IMR-90 (cell line): Measurements from ENCODE around the gene C16orf96. TPM values are rescaled to one million over a fixed set of nuclear protein-coding genes. Genes with fewer than 3 reads are reported as not detected.

Source experiments
- ATAC-seq: fragments of 200-7000 bp; cut with Tn5 transposase; 2 replicates; pipeline ENCODE4 v1.9.1; 2020; ENCODE audit warnings: low read depth, mild to moderate bottlenecking, moderate library complexity
- BruUV-seq: library from RNA; stranded (reverse); fragments of 400-500 nt; replicated peaks from 2 replicates; lab custom pipeline; 2021; lab: Mats Ljungman, UMichigan
- CTCF ChIA-PET: fragments of 300-600 bp; formaldehyde crosslinking; extraction: SDS; loops from one replicate; lab custom pipeline; 2021; ENCODE audit warnings: antibody characterized with exemption; lab: Yijun Ruan, JAX
- POLR2A ChIA-PET: fragments of 300-600 bp; sonication (Branson Sonifier 250); formaldehyde crosslinking; loops from one replicate; lab custom pipeline; 2022; ENCODE audit warnings: antibody characterized with exemption; ENCODE audit not compliant: unreplicated experiment; lab: Charles Lee
- DNase-seq: peaks from one replicate; pipeline ENCODE4 v3.0.0; 2013
- H2AFZ ChIP-seq: replicated peaks from 2 replicates; pipeline ENCODE3; 2013; ENCODE audit warnings: low read length, mild to moderate bottlenecking; ENCODE audit not compliant: poor library complexity
- H2AK5ac ChIP-seq: 2 replicates; pipeline ENCODE4 v1.6.1; 2013; ENCODE audit warnings: low read depth, low read length, inconsistent platforms
- H2AK9ac ChIP-seq: replicated peaks from 2 replicates; pipeline ENCODE3; 2013; ENCODE audit warnings: mild to moderate bottlenecking, low read depth, low read length, moderate library complexity; ENCODE audit not compliant: poor library complexity
- H2BK120ac ChIP-seq: 2 replicates; pipeline ENCODE4 v1.6.1; 2013; ENCODE audit warnings: low read depth, low read length, inconsistent platforms
- H2BK15ac ChIP-seq: 3 replicates; pipeline ENCODE4 v1.6.1; 2013; ENCODE audit warnings: low read depth, low read length, inconsistent platforms
- H2BK20ac ChIP-seq: 2 replicates; pipeline ENCODE4 v1.6.1; 2013; ENCODE audit warnings: low read depth, mild to moderate bottlenecking, inconsistent platforms, low read length, moderate library complexity
- H2BK5ac ChIP-seq: 2 replicates; pipeline ENCODE4 v1.6.1; 2013; ENCODE audit warnings: mild to moderate bottlenecking, low read depth, low read length, inconsistent platforms; ENCODE audit not compliant: poor library complexity, severe bottlenecking
- H3K14ac ChIP-seq: replicated peaks from 2 replicates; pipeline ENCODE4 v1.6.1; 2013; ENCODE audit warnings: low read depth, low read length, inconsistent platforms
- H3K18ac ChIP-seq: 2 replicates; pipeline ENCODE4 v1.6.1; 2013; ENCODE audit warnings: low read depth, low read length, control low read depth
- H3K23ac ChIP-seq: 2 replicates; pipeline ENCODE4 v1.6.1; 2013; ENCODE audit warnings: low read depth, low read length, inconsistent platforms
- H3K27ac ChIP-seq: 2 replicates; pipeline ENCODE4 v1.5.1; 2013; ENCODE audit warnings: mild to moderate bottlenecking, control low read depth, low read length; ENCODE audit not compliant: insufficient read depth
- H3K27me3 ChIP-seq: 2 replicates; pipeline ENCODE4 v1.6.1; 2013; ENCODE audit warnings: low read length; ENCODE audit not compliant: control insufficient read depth, insufficient read depth
- H3K36me3 ChIP-seq: 2 replicates; pipeline ENCODE4 v1.6.1; 2013; ENCODE audit warnings: low read length, mixed read lengths; ENCODE audit not compliant: control insufficient read depth, insufficient read depth
- H3K4ac ChIP-seq: 2 replicates; pipeline ENCODE4 v1.6.1; 2013; ENCODE audit warnings: low read depth, low read length, inconsistent platforms
- H3K4me1 ChIP-seq: 2 replicates; pipeline ENCODE4 v1.6.1; 2013; ENCODE audit warnings: low read length, mixed read lengths; ENCODE audit not compliant: control insufficient read depth, insufficient read depth
- H3K4me2 ChIP-seq: 2 replicates; pipeline ENCODE4 v1.6.1; 2013; ENCODE audit warnings: low read depth, mild to moderate bottlenecking, control low read depth, low read length, moderate library complexity
- H3K4me3 ChIP-seq: 2 replicates; pipeline ENCODE4 v1.5.1; 2013; ENCODE audit warnings: low read depth, mild to moderate bottlenecking, control low read depth, low read length, moderate library complexity; ENCODE audit not compliant: insufficient read depth
- H3K56ac ChIP-seq: 2 replicates; pipeline ENCODE4 v1.6.1; 2013; ENCODE audit warnings: low read length, inconsistent platforms; ENCODE audit not compliant: insufficient read depth; ENCODE audit errors: extremely low read depth
- H3K79me1 ChIP-seq, 2 experiments: 2 replicates each; pipeline ENCODE4 v1.6.1; 2013; ENCODE audit warnings: low read length in 2 of 2, inconsistent platforms in 1 of 2, low read depth in 1 of 2
- H3K9ac ChIP-seq: 2 replicates; pipeline ENCODE4 v1.6.1; 2013; ENCODE audit warnings: low read depth, low read length, control low read depth
- H3K9me1 ChIP-seq: 2 replicates; pipeline ENCODE4 v1.6.1; 2013; ENCODE audit warnings: low read length, inconsistent platforms; ENCODE audit not compliant: insufficient read depth
- H3K9me3 ChIP-seq: 2 replicates; pipeline ENCODE4 v1.6.1; 2013; ENCODE audit warnings: low read length; ENCODE audit not compliant: control insufficient read depth, insufficient read depth
- H4K20me1 ChIP-seq: 2 replicates; pipeline ENCODE4 v1.6.1; 2013; ENCODE audit warnings: low read length, inconsistent platforms; ENCODE audit not compliant: insufficient read depth
- H4K5ac ChIP-seq: 2 replicates; pipeline ENCODE4 v1.6.1; 2013; ENCODE audit warnings: mild to moderate bottlenecking, low read depth, low read length, control low read depth
- H4K8ac ChIP-seq, 2 experiments: 2 replicates each; pipeline ENCODE4 v1.6.1; 2013; ENCODE audit warnings: low read depth in 2 of 2, low read length in 2 of 2, control low read depth in 1 of 2, inconsistent platforms in 1 of 2
- H4K91ac ChIP-seq: 2 replicates; pipeline ENCODE4 v1.6.1; 2013; ENCODE audit warnings: low read depth, low read length, inconsistent platforms; ENCODE audit not compliant: insufficient read depth
- BHLHE40 ChIP-seq: fragments of 150-350 bp; IDR thresholded peaks from 2 replicates; pipeline ENCODE4 v1.6.1; 2016; ENCODE audit warnings: mild to moderate bottlenecking, low read depth, low read length
- CEBPB ChIP-seq: IDR thresholded peaks from 2 replicates; pipeline ENCODE4 v1.6.1; 2012; ENCODE audit warnings: low read depth, low read length, improper control_type of control experiment
- CHD1 ChIP-seq: IDR thresholded peaks from 2 replicates; pipeline ENCODE4 v1.6.1; 2012; ENCODE audit warnings: low read depth, low read length, improper control_type of control experiment
- CTCF ChIP-seq: conservative IDR thresholded peaks from 2 replicates; pipeline ENCODE4 v1.5.1; 2012; ENCODE audit warnings: mild to moderate bottlenecking, low read depth, low read length, improper control_type of control experiment
- ELK1 ChIP-seq: fragments of 150-350 bp; IDR thresholded peaks from 2 replicates; pipeline ENCODE4 v1.6.1; 2016; ENCODE audit warnings: low read depth, mild to moderate bottlenecking, low read length, moderate library complexity, borderline replicate concordance
- FOS ChIP-seq: fragments of 150-350 bp; IDR thresholded peaks from 2 replicates; pipeline ENCODE4 v1.6.1; 2016; ENCODE audit warnings: low read depth, low read length
- MAFK ChIP-seq: IDR thresholded peaks from 2 replicates; pipeline ENCODE4 v1.6.1; 2012; ENCODE audit warnings: low read depth, low read length, improper control_type of control experiment
- MAZ ChIP-seq: IDR thresholded peaks from 2 replicates; pipeline ENCODE4 v1.6.1; 2012; ENCODE audit warnings: low read depth, mild to moderate bottlenecking, low read length, improper control_type of control experiment, moderate library complexity, borderline replicate concordance
- MXI1 ChIP-seq: IDR thresholded peaks from 2 replicates; pipeline ENCODE4 v1.6.1; 2012; ENCODE audit warnings: low read depth, mild to moderate bottlenecking, low read length, moderate library complexity, borderline replicate concordance
- NFE2L2 ChIP-seq: fragments of 150-350 bp; IDR thresholded peaks from 2 replicates; pipeline ENCODE4 v1.6.1; 2016; ENCODE audit warnings: low read depth, mild to moderate bottlenecking, low read length
- POLR2A ChIP-seq: IDR thresholded peaks from 2 replicates; pipeline ENCODE4 v1.6.1; 2012; ENCODE audit warnings: mild to moderate bottlenecking, low read depth, low read length
- RAD21 ChIP-seq: IDR thresholded peaks from 2 replicates; pipeline ENCODE4 v1.6.1; 2012; ENCODE audit warnings: low read length, improper control_type of control experiment
- RCOR1 ChIP-seq: IDR thresholded peaks from 2 replicates; pipeline ENCODE4 v1.6.1; 2012; ENCODE audit warnings: mild to moderate bottlenecking, low read length, improper control_type of control experiment; ENCODE audit not compliant: insufficient replicate concordance
- RFX5 ChIP-seq: IDR thresholded peaks from 2 replicates; pipeline ENCODE4 v1.8.0; 2012; ENCODE audit warnings: low read depth, mild to moderate bottlenecking, low read length, moderate library complexity
- SMC3 ChIP-seq: fragments of 150-350 bp; IDR thresholded peaks from 2 replicates; pipeline ENCODE4 v1.6.1; 2016; ENCODE audit warnings: low read depth, mild to moderate bottlenecking, antibody characterized with exemption, low read length, moderate library complexity
- WGBS, 2 experiments: methylation state at CpG; one replicate each; pipeline versions ENCODE4 v1.1.5 to v1.1.7; 2013; ENCODE audit warnings: missing lambda C conversion rate in 2 of 2; ENCODE audit not compliant: insufficient read length in 1 of 2; ENCODE audit errors: extremely low coverage in 2 of 2; 5-methylcytosine and 5-hydroxymethylcytosine counted together
- dilution Hi-C: fragments of 300-500 bp; cut with HindIII; formaldehyde crosslinking; loops from one replicate; pipeline ENCODE4 v1.14.3; 2018; ENCODE audit warnings: low sequenced_read_pairs; ENCODE audit not compliant: unreplicated experiment
- in situ Hi-C: fragments of 300-500 bp; cut with MboI; formaldehyde crosslinking; loops from 3 replicates; pipeline ENCODE4 v1.14.3; 2019; ENCODE audit warnings: low sequenced_read_pairs, inconsistent platforms, mixed read lengths
- intact Hi-C: fragments of 100-400 bp; cut with micrococcal nuclease; formaldehyde crosslinking; loops from 2 replicates; pipeline ENCODE4 v1.10.0; 2022
- polyA plus RNA-seq, 3 experiments: library from polyadenylated mRNA; depleted of rRNA; stranded (reverse); fragments of >200 nt; gene quantifications; 2 replicates each; pipeline ENCODE4 v1.2.3, GENCODE V29; 2012; ENCODE audit warnings: low replicate concordance in 1 of 3
- total RNA-seq: library from RNA; depleted of rRNA; stranded (reverse); fragments of >200 nt; gene quantifications from 2 replicates; pipeline ENCODE4 v1.2.3, GENCODE V29; 2012
- TF ChIP-seq, protein P1 (sequence below): fragments of 150-350 bp; IDR thresholded peaks from 2 replicates; pipeline ENCODE4 v1.6.1; 2017; ENCODE audit warnings: mild to moderate bottlenecking, antibody characterized with exemption, low read length, low read depth

Gene C16orf96
- total and polyA plus RNA-seq, 2 of the 4 experiments (the other 2 are of a cell fraction), result not detected

DNA sequence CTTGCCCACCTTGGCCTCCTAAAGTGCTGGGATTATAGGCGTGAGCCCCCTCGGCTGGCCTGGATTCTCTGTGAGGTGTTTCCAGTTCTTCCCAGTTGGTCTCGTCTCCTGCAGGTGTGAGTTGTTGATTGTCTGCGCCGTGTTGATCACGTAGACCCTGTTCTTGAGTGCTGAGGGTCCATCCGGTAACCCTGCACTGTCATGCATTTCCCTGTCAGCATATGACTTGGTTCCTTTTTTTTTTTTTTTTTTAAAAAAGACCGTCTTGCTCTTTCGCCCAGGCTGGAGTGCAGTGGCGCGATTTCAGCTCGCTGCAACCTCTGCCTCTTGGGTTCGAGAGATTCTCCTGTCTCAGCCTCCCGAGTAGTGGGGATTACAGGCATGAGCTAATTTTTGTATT is 85.8 kb downstream of the C16orf96 start:
- POLR2A ChIA-PET, result no interaction called here
- H3K79me1 ChIP-seq, result peaks cover 24 to 78% of the 10 kb centered on the region in 2 experiments
- peaks cover 2% of the 10 kb centered on the region; the same call in 1 of the 2 replicates for H3K4me1 ChIP-seq
- no peak overlapping the region for H4K91ac ChIP-seq
- no peak overlapping the region for H3K4ac ChIP-seq
- no peak overlapping the region for H3K9ac ChIP-seq
- no peaks in the 10 kb centered on the region for H3K9me3 ChIP-seq
- no TSS peak for BruUV-seq
- no peak overlapping the region for H2BK15ac ChIP-seq
- peaks cover 88% of the 10 kb centered on the region for H4K20me1 ChIP-seq
- no peak overlapping the region for H2BK5ac ChIP-seq
- H4K8ac ChIP-seq, result no peak overlapping the region
- 85% methylated on average over 4 of the region's 14 CpGs; no CpG with 5 or more reads in 1 of the 2 experiments for WGBS, 2 experiments
- H3K36me3 ChIP-seq, result peaks cover 11% of the 10 kb centered on the region; the same call in 1 of the 2 replicates
- H3K56ac ChIP-seq, result no peak overlapping the region
- TF ChIP-seq MAFK, result no peak
- no peak for TF ChIP-seq POLR2A
- TF ChIP-seq MAZ, result no peak
- TF ChIP-seq MXI1, result no peak
- TF ChIP-seq CEBPB, result no peak
- no peak for TF ChIP-seq RAD21
- no peak for TF ChIP-seq CHD1
- no peak for TF ChIP-seq FOS
- no peak for TF ChIP-seq ELK1
- TF ChIP-seq RFX5, result no peak
- TF ChIP-seq NFE2L2, result no peak
- TF ChIP-seq BHLHE40, result no peak
- TF ChIP-seq RCOR1, result no peak
- TF ChIP-seq CTCF, result no peak
- TF ChIP-seq SMC3, result no peak
- TF ChIP-seq, protein P1, sequence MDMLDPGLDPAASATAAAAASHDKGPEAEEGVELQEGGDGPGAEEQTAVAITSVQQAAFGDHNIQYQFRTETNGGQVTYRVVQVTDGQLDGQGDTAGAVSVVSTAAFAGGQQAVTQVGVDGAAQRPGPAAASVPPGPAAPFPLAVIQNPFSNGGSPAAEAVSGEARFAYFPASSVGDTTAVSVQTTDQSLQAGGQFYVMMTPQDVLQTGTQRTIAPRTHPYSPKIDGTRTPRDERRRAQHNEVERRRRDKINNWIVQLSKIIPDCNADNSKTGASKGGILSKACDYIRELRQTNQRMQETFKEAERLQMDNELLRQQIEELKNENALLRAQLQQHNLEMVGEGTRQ, result no peak
- H2BK120ac ChIP-seq, result no peak overlapping the region
- intact Hi-C loops, result no loop called here
- no peak overlapping the region for H2AFZ ChIP-seq
- H3K18ac ChIP-seq, result no peak overlapping the region
- H3K9me1 ChIP-seq, result peaks cover 23% of the 10 kb centered on the region
- H2BK20ac ChIP-seq, result no peak overlapping the region
- H2AK5ac ChIP-seq, result no peak overlapping the region
- no peak for DNase-seq
- H2AK9ac ChIP-seq, result no peak overlapping the region
- H3K4me3 ChIP-seq, result no peak overlapping the region
- H3K4me2 ChIP-seq, result no peak overlapping the region
- H4K5ac ChIP-seq, result no peak overlapping the region
- H3K23ac ChIP-seq, result no peak overlapping the region
- H3K27ac ChIP-seq, result no peak overlapping the region
- CTCF ChIA-PET, result no interaction called here
- dilution Hi-C loops, result no loop called here
- no peaks in the 10 kb centered on the region for H3K27me3 ChIP-seq
- in situ Hi-C loops, result no loop called here
- ATAC-seq, result no peak
- no peak overlapping the region for H3K14ac ChIP-seq
